NCI-H1417 (cell line): ENCODE results near the gene CALHM5.

Experiments used
- DNase-seq, 3 experiments: peaks; one replicate each; lab custom pipeline; 2025; lab: John Stamatoyannopoulos, UW

CALHM5 gene

GRCh38 chr6:116508527-116508926, 2.9 kb upstream of the CALHM5 start:
- DNase-seq, result no peak

- peak in 1 of 3 experiments; percentile 33 for DNase-seq
These were observed 696 bp downstream of the CALHM5 start for GRCh38 chr6:116512111-116512559.

- DNase-seq, result no peak
These were observed 1.3 kb downstream of the CALHM5 start for GRCh38 chr6:116512734-116513133.

GRCh38 chr6:116513224-116513875, 1.9 kb downstream of the CALHM5 start:
- DNase-seq, result peak in 1 of 3 experiments; percentile 32

GRCh38 chr6:116514111-116514510, 2.7 kb downstream of the CALHM5 start:
- no peak for DNase-seq

- no peak for DNase-seq
These were observed 3.7 kb downstream of the CALHM5 start for GRCh38 chr6:116515141-116515540.

GRCh38 chr6:116518621-116519368, 7.4 kb downstream of the CALHM5 start:
- no peak for DNase-seq

- no peak for DNase-seq
These were observed 11.5 kb downstream of the CALHM5 start for GRCh38 chr6:116522896-116523295.

GRCh38 chr6:116524236-116524635, 12.8 kb downstream of the CALHM5 start:
- DNase-seq, result no peak

- peak in 1 of 3 experiments; percentile 12 for DNase-seq
These were observed 16.7 kb downstream of the CALHM5 start for GRCh38 chr6:116528133-116528532.

GRCh38 chr6:116528780-116529179, 17.3 kb downstream of the CALHM5 start:
- DNase-seq, result no peak

- DNase-seq, result peak in 1 of 3 experiments; percentile 21
These were observed 18.2 kb downstream of the CALHM5 start for GRCh38 chr6:116529466-116530290.

- peak; percentile 41 to 90 (median 79) for DNase-seq
These were observed 19.0 kb downstream of the CALHM5 start for GRCh38 chr6:116530436-116530835.

GRCh38 chr6:116531675-116532570, 20.5 kb downstream of the CALHM5 start:
- DNase-seq, result peak; percentile 21 to 73 (median 36)

GRCh38 chr6:116533233-116533957, 22.0 kb downstream of the CALHM5 start:
- DNase-seq, result peak in 1 of 3 experiments; percentile 32

GRCh38 chr6:116535109-116535508, 23.7 kb downstream of the CALHM5 start:
- DNase-seq, result peak in 1 of 3 experiments; percentile 9

GRCh38 chr6:116536216-116536621, 24.8 kb downstream of the CALHM5 start:
- peak; percentile 38 to 73 (median 52) for DNase-seq

GRCh38 chr6:116542426-116542825, 31.0 kb downstream of the CALHM5 start:
- DNase-seq, result peak in 1 of 3 experiments; percentile 30

GRCh38 chr6:116543149-116543548, 31.7 kb downstream of the CALHM5 start:
- DNase-seq, result peak in 1 of 3 experiments; percentile 30

GRCh38 chr6:116545651-116546050, 34.2 kb downstream of the CALHM5 start, which contains the start of gene TRAPPC3L:
Gene TRAPPC3L, minus strand, starts transcription at chr6:116545684. Its CDS starts 170 bp downstream, at chr6:116545514.
- no peak for DNase-seq
